Mesenchymal stem cell (in vitro differentiated cells and primary cell): ENCODE results near the gene NUFIP1.
A peak's percentile ranks its signal among the peaks of the same experiment; 100 is the strongest.

ENCODE experiments used
- DNase-seq: peaks from one replicate; pipeline ENCODE4 v3.0.0-alpha.2; 2013
- H2AFZ ChIP-seq: one replicate; pipeline ENCODE4 v1.6.1; 2013; ENCODE audit warnings: low read depth, mild to moderate bottlenecking, control low read depth, inconsistent platforms, low read length, moderate library complexity
- H2AK5ac ChIP-seq: 2 replicates; pipeline ENCODE4 v1.6.1; 2013; ENCODE audit warnings: low read length, moderate library complexity, mild to moderate bottlenecking, inconsistent platforms; ENCODE audit not compliant: severe bottlenecking
- H2BK120ac ChIP-seq: one replicate; pipeline ENCODE4 v1.6.1; 2013; ENCODE audit warnings: low read depth, mild to moderate bottlenecking, inconsistent platforms, low read length, moderate library complexity
- H2BK12ac ChIP-seq, 2 experiments: one replicate each; pipeline ENCODE4 v1.6.1; 2013; ENCODE audit warnings: inconsistent platforms in 2 of 2, low read length in 2 of 2, mild to moderate bottlenecking in 2 of 2, moderate library complexity in 2 of 2, control low read depth in 1 of 2
- H2BK15ac ChIP-seq: one replicate; pipeline ENCODE4 v1.6.1; 2013; ENCODE audit warnings: mild to moderate bottlenecking, low read depth, inconsistent platforms; ENCODE audit not compliant: poor library complexity, severe bottlenecking
- H2BK5ac ChIP-seq: 2 replicates; pipeline ENCODE4 v1.6.1; 2013; ENCODE audit warnings: low read depth, mild to moderate bottlenecking, low read length, control low read depth, inconsistent platforms; ENCODE audit not compliant: poor library complexity, severe bottlenecking
- H3K14ac ChIP-seq, 2 experiments: one replicate each; pipeline ENCODE4 v1.6.1; 2013; ENCODE audit warnings: inconsistent platforms in 2 of 2, low read length in 2 of 2, control low read depth in 1 of 2, mild to moderate bottlenecking in 1 of 2, moderate library complexity in 1 of 2
- H3K18ac ChIP-seq, 2 experiments: one replicate each; pipeline ENCODE4 v1.6.1; 2013; ENCODE audit warnings: inconsistent platforms in 2 of 2, low read length in 2 of 2, control low read depth in 1 of 2, low read depth in 1 of 2, mild to moderate bottlenecking in 1 of 2
- H3K23ac ChIP-seq, 2 experiments: one replicate each; pipeline ENCODE4 v1.6.1; 2013; ENCODE audit warnings: inconsistent platforms in 2 of 2, low read length in 2 of 2, mild to moderate bottlenecking in 2 of 2, moderate library complexity in 2 of 2, control low read depth in 1 of 2
- H3K27ac ChIP-seq: 2 replicates; pipeline ENCODE4 v1.5.1; 2013; ENCODE audit warnings: mild to moderate bottlenecking, moderate library complexity, low read length, control low read depth, inconsistent platforms; ENCODE audit not compliant: poor library complexity, severe bottlenecking
- H3K27me3 ChIP-seq, 2 experiments: 2 replicates each; pipeline versions ENCODE4 v1.6.1 to v1.7.0; 2013; ENCODE audit warnings: low read length in 2 of 2, mild to moderate bottlenecking in 2 of 2, moderate library complexity in 2 of 2, control low read depth in 1 of 2, inconsistent platforms in 1 of 2; ENCODE audit not compliant: control insufficient read depth in 1 of 2, insufficient read depth in 1 of 2
- H3K36me3 ChIP-seq, 2 experiments: 2 replicates each; pipeline versions ENCODE4 v1.6.1 to v1.7.0; 2013; ENCODE audit warnings: low read length in 2 of 2, control low read depth in 1 of 2, inconsistent platforms in 1 of 2, low read depth in 1 of 2, mild to moderate bottlenecking in 1 of 2; ENCODE audit not compliant: insufficient read depth in 2 of 2, control insufficient read depth in 1 of 2
- H3K4ac ChIP-seq, 2 experiments: one replicate each; pipeline ENCODE4 v1.6.1; 2013; ENCODE audit warnings: inconsistent platforms in 2 of 2, low read length in 2 of 2, mild to moderate bottlenecking in 2 of 2, moderate library complexity in 2 of 2, control low read depth in 1 of 2, low read depth in 1 of 2
- H3K4me1 ChIP-seq: 2 replicates; pipeline ENCODE4 v1.6.1; 2013; ENCODE audit warnings: low read depth, low read length, control low read depth; ENCODE audit not compliant: control insufficient read depth, insufficient read depth
- H3K4me2 ChIP-seq: 2 replicates; pipeline ENCODE4 v1.6.1; 2013; ENCODE audit warnings: low read length, mild to moderate bottlenecking, inconsistent platforms; ENCODE audit not compliant: poor library complexity, severe bottlenecking
- H3K4me3 ChIP-seq, 2 experiments: 2 replicates each; pipeline versions ENCODE4 v1.5.1 to v1.7.0; 2013; ENCODE audit warnings: low read length in 2 of 2, mild to moderate bottlenecking in 2 of 2, control low read depth in 1 of 2, low read depth in 1 of 2; ENCODE audit not compliant: insufficient read depth in 1 of 2
- H3K79me1 ChIP-seq: replicated peaks from 2 replicates; pipeline ENCODE4 v1.6.1; 2013; ENCODE audit warnings: mild to moderate bottlenecking, control low read depth, low read length, inconsistent platforms; ENCODE audit not compliant: poor library complexity, severe bottlenecking
- H3K9ac ChIP-seq: 2 replicates; pipeline ENCODE4 v1.7.0; 2013; ENCODE audit warnings: mild to moderate bottlenecking, low read length, moderate library complexity
- H3K9me3 ChIP-seq: 2 replicates; pipeline ENCODE4 v1.7.0; 2013; ENCODE audit warnings: mild to moderate bottlenecking, low read length; ENCODE audit not compliant: control insufficient read depth
- H4K8ac ChIP-seq: one replicate; pipeline ENCODE4 v1.6.1; 2013; ENCODE audit warnings: inconsistent platforms, mild to moderate bottlenecking, low read length, moderate library complexity
- H4K91ac ChIP-seq: one replicate; pipeline ENCODE4 v1.6.1; 2013; ENCODE audit warnings: mild to moderate bottlenecking, low read length, inconsistent platforms
- WGBS: methylation state at CpG from one replicate; pipeline ENCODE4 v1.1.7; 2013; ENCODE audit warnings: mixed read lengths; 5-methylcytosine and 5-hydroxymethylcytosine counted together

NUFIP1 gene

DNA sequence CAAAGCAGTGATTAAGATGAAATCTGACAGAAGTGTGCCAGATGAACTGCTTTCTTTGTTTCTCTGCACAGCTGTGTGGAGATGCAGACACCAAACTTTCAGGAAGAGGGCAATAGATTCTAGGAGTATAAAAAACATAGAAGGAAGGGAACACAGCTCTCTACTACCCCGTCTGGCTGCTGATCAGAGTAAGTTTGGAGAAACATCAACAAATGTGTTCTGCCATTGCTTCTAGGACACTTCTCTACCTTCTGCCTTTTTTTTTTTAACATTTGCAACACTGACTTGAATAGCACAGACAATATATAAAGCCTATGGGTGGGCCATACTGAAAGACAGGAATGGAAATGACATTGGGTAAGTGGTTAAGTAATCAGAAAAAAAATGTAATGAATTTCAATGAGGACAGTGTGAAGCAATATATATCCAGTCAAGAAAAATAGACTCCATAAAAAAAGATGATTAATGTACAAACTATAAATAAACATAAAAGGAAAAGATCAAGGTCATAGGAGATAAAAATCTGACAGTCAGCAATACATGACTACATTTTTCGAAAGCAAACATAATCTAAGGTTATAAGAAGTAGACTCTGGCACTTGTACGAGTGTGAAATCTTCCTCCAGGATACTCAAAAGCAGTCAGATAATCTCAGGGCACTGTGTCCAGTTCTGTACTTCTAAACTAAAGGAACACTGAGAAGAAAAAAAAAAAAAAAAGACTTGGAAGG lies 21.4 kb downstream of the NUFIP1 start:
- H3K4me3 ChIP-seq = no peak overlapping the region
- no peak overlapping the region for H3K27ac ChIP-seq
- H3K27me3 ChIP-seq = no peaks in the 10 kb centered on the region
- peaks cover 16% of the 10 kb centered on the region for H3K79me1 ChIP-seq
- no peak overlapping the region for H4K8ac ChIP-seq
- no peak overlapping the region for H4K91ac ChIP-seq
- H3K23ac ChIP-seq = no peak overlapping the region
- no peak overlapping the region for H2BK12ac ChIP-seq
- peak; percentile 44 for DNase-seq
- no peaks in the 10 kb centered on the region for H3K4me1 ChIP-seq
- H2BK120ac ChIP-seq = no peak overlapping the region
- no peak overlapping the region for H3K14ac ChIP-seq
- WGBS = no CpG with 5 or more reads among the region's 3 CpGs
- H2BK5ac ChIP-seq = no peak overlapping the region
- peaks cover 6 to 34% of the 10 kb centered on the region in 2 experiments for H3K36me3 ChIP-seq
- no peak overlapping the region for H2BK15ac ChIP-seq
- H2AK5ac ChIP-seq = no peak overlapping the region
- H3K4ac ChIP-seq = no peak overlapping the region
- no peak overlapping the region for H3K4me2 ChIP-seq
- peaks cover 5% of the 10 kb centered on the region for H3K9me3 ChIP-seq
- H3K18ac ChIP-seq = no peak overlapping the region
- H2AFZ ChIP-seq = no peak overlapping the region
- H3K9ac ChIP-seq = peak overlapping the region; percentile 35

DNA sequence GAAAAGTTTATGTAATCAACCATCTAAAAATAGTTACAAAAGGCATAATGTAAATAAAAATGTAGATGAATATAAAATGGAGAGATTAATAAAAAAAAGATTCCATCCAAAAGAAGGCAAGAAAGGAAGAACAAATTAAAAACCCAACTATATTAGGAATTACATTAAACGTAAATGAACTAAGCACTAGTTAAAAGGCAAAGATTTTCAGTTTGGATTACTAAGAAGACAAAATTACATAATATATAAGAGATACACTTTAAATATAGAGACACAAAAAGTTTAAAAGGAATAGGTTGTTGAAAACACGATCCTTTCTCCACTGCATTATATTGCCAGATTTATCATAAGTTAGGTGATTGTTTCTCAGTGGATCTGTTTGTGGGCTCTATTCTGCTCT lies 27.3 kb downstream of the NUFIP1 start:
- H3K23ac ChIP-seq = no peak overlapping the region
- peaks cover 24% of the 10 kb centered on the region for H3K9me3 ChIP-seq
- no peaks in the 10 kb centered on the region for H3K4me1 ChIP-seq
- H3K27ac ChIP-seq = no peak overlapping the region
- no peak overlapping the region for H2BK15ac ChIP-seq
- H4K8ac ChIP-seq = no peak overlapping the region
- H3K4me2 ChIP-seq = no peak overlapping the region
- no peak overlapping the region for H4K91ac ChIP-seq
- DNase-seq = no peak
- H2BK5ac ChIP-seq = no peak overlapping the region
- H3K79me1 ChIP-seq = peaks cover 12% of the 10 kb centered on the region
- no peak overlapping the region for H3K4ac ChIP-seq
- no peaks in the 10 kb centered on the region for H3K27me3 ChIP-seq
- no peak overlapping the region for H3K14ac ChIP-seq
- no peak overlapping the region for H3K4me3 ChIP-seq
- no peak overlapping the region for H2AFZ ChIP-seq
- no CpG with 5 or more reads among the region's 2 CpGs for WGBS
- peaks cover 13 to 74% of the 10 kb centered on the region in 2 experiments for H3K36me3 ChIP-seq
- no peak overlapping the region for H3K18ac ChIP-seq
- H2BK12ac ChIP-seq = no peak overlapping the region
- H3K9ac ChIP-seq = no peak overlapping the region
- no peak overlapping the region for H2AK5ac ChIP-seq
- H2BK120ac ChIP-seq = no peak overlapping the region

GRCh38 chr13:44955406-44955805 lies 33.9 kb downstream of the NUFIP1 start:
- no peaks in the 10 kb centered on the region for H3K4me1 ChIP-seq
- no peak overlapping the region for H3K4ac ChIP-seq
- no peak overlapping the region for H3K4me2 ChIP-seq
- H2BK12ac ChIP-seq = no peak overlapping the region
- 86% methylated on average over 1 of the region's 3 CpGs for whole genome bisulfite sequencing
- peaks cover 0 to 28% of the 10 kb centered on the region in 2 experiments for H3K36me3 ChIP-seq
- no peak overlapping the region for H2AK5ac ChIP-seq
- H3K79me1 ChIP-seq = peaks cover 16% of the 10 kb centered on the region
- no peaks in the 10 kb centered on the region for H3K9me3 ChIP-seq
- no peak for DNase-seq
- no peak overlapping the region for H2BK15ac ChIP-seq
- H3K27ac ChIP-seq = no peak overlapping the region
- H3K18ac ChIP-seq = no peak overlapping the region
- H3K27me3 ChIP-seq = no peaks in the 10 kb centered on the region
- no peak overlapping the region for H3K9ac ChIP-seq
- no peak overlapping the region for H2BK5ac ChIP-seq
- no peak overlapping the region for H4K8ac ChIP-seq
- H2AFZ ChIP-seq = no peak overlapping the region
- H4K91ac ChIP-seq = no peak overlapping the region
- no peak overlapping the region for H3K4me3 ChIP-seq
- no peak overlapping the region for H3K14ac ChIP-seq
- H3K23ac ChIP-seq = no peak overlapping the region
- H2BK120ac ChIP-seq = no peak overlapping the region

DNA sequence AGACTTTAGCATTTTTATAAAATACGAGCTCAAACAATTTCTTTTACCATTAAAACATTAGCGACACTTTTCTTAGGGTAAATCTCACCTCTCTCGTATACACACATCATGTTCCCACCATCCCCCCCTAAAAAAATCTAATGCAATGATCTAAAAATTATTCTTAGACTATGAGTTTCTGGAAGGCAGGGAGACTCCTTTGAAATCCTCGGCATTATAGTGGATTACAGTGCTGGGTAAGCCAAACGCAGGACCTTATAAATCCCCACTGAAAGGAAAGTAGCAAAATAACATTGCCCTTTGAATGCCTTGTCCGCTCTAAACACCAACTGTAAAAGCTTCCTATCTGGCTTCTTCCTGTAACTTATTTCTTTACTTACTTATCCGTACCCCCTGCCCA lies 35.0 kb downstream of the NUFIP1 start:
- Histone ChIP-seq H4K91ac (no peak overlapping the region), H2BK5ac (no peak overlapping the region), H2AFZ (no peak overlapping the region), H3K27ac (no peak overlapping the region), H3K4me3 (no peak overlapping the region), H3K4ac (no peak overlapping the region), H3K14ac (no peak overlapping the region), H3K18ac (no peak overlapping the region), H3K23ac (no peak overlapping the region), H2BK120ac (no peak overlapping the region), H4K8ac (no peak overlapping the region), H3K4me1 (no peaks in the 10 kb centered on the region), H3K9ac (no peak overlapping the region), H3K4me2 (no peak overlapping the region), H3K27me3 (no peaks in the 10 kb centered on the region), H2AK5ac (no peak overlapping the region), H2BK15ac (no peak overlapping the region), H3K79me1 (peaks cover 18% of the 10 kb centered on the region), H3K36me3 (peaks cover 0 to 30% of the 10 kb centered on the region in 2 experiments), H3K9me3 (no peaks in the 10 kb centered on the region), H2BK12ac (no peak overlapping the region)
- WGBS = 96% methylated on average over 7 of the region's 7 CpGs
- no peak for DNase-seq
